Parathyroid adenoma (tissue), 2 donors: ENCODE data around the gene EPHB1.

Experiments
- H2AFZ ChIP-seq: fragments of 300-600 bp; sonication (generic); one replicate; pipeline ENCODE4 v1.7.0; 2017; ENCODE audit warnings: antibody characterized with exemption, mild to moderate bottlenecking
- H3K27ac ChIP-seq: fragments of 300-600 bp; sonication (generic); one replicate; pipeline ENCODE4 v1.7.0; 2017
- H3K27me3 ChIP-seq: fragments of 300-600 bp; sonication (generic); one replicate; pipeline ENCODE4 v1.7.0; 2017; ENCODE audit warnings: low read length; ENCODE audit not compliant: control insufficient read depth, insufficient read depth
- H3K36me3 ChIP-seq: fragments of 300-600 bp; sonication (generic); one replicate; pipeline ENCODE4 v1.7.0; 2017; ENCODE audit warnings: low read length; ENCODE audit not compliant: control insufficient read depth, insufficient read depth
- H3K4me1 ChIP-seq: fragments of 300-600 bp; sonication (generic); one replicate; pipeline ENCODE4 v1.7.0; 2017; ENCODE audit warnings: control low read depth
- H3K4me2 ChIP-seq: fragments of 300-600 bp; sonication (generic); one replicate; pipeline ENCODE4 v1.7.0; 2017; ENCODE audit warnings: low read length
- H3K4me3 ChIP-seq: fragments of 300-600 bp; sonication (generic); one replicate; pipeline ENCODE4 v1.7.0; 2017; ENCODE audit warnings: low read depth, low read length
- H3K79me2 ChIP-seq: fragments of 300-600 bp; sonication (generic); one replicate; pipeline ENCODE4 v1.7.0; 2017; ENCODE audit warnings: control low read depth
- H3K9ac ChIP-seq: fragments of 300-600 bp; sonication (generic); one replicate; pipeline ENCODE4 v1.7.0; 2017; ENCODE audit warnings: mild to moderate bottlenecking
- H3K9me3 ChIP-seq: fragments of 300-600 bp; sonication (generic); one replicate; pipeline ENCODE4 v1.7.0; 2017; ENCODE audit warnings: low read length; ENCODE audit not compliant: control insufficient read depth
- TF ChIP-seq, protein P1 (sequence below): fragments of 300-600 bp; sonication (generic); IDR thresholded peaks from one replicate; pipeline ENCODE4 v1.7.0; 2017; ENCODE audit warnings: antibody characterized with exemption, mild to moderate bottlenecking
- donor health status: primary hyperparathyroidism.

Gene EPHB1

DNA sequence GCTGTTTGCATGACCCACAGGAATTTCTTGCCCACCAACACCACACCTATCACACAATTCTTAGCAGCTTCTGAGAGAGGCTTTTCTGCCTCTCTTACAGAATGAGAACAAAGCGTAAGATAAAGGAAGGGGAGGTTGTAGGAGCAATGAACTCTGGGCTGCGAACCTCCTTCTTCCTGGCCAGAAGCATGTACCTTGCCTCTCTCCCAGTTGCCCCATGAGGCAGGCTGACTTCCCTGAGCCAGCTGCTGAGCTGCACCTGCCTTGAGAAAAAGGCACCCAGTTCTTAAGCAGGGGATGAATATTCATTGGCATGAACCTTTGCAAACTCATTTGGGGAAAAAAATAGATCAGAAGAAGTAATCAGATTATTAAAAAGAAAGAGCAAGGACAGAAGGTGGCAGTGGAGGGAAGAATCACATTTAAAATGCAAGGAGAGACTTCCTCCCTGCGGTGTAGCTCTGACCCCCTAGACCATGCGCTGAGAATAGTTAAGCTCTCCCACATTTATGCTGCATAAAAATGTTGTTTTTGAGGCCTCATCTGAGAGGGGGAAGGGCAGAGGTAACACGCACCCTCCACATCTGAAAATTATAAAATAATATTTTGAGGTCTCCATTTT, 304.8 kb downstream of the EPHB1 start:
- H3K9ac ChIP-seq = no peak overlapping the region
- H3K27me3 ChIP-seq = no peaks in the 10 kb centered on the region
- no peaks in the 10 kb centered on the region for H3K4me1 ChIP-seq
- H3K36me3 ChIP-seq = no peaks in the 10 kb centered on the region
- no peaks in the 10 kb centered on the region for H3K79me2 ChIP-seq
- TF ChIP-seq, protein P1, sequence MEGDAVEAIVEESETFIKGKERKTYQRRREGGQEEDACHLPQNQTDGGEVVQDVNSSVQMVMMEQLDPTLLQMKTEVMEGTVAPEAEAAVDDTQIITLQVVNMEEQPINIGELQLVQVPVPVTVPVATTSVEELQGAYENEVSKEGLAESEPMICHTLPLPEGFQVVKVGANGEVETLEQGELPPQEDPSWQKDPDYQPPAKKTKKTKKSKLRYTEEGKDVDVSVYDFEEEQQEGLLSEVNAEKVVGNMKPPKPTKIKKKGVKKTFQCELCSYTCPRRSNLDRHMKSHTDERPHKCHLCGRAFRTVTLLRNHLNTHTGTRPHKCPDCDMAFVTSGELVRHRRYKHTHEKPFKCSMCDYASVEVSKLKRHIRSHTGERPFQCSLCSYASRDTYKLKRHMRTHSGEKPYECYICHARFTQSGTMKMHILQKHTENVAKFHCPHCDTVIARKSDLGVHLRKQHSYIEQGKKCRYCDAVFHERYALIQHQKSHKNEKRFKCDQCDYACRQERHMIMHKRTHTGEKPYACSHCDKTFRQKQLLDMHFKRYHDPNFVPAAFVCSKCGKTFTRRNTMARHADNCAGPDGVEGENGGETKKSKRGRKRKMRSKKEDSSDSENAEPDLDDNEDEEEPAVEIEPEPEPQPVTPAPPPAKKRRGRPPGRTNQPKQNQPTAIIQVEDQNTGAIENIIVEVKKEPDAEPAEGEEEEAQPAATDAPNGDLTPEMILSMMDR = no peak
- H3K27ac ChIP-seq = no peak overlapping the region
- no peaks in the 10 kb centered on the region for H3K9me3 ChIP-seq
- no peak overlapping the region for H3K4me3 ChIP-seq
- no peak overlapping the region for H2AFZ ChIP-seq
- H3K4me2 ChIP-seq = no peak overlapping the region

DNA sequence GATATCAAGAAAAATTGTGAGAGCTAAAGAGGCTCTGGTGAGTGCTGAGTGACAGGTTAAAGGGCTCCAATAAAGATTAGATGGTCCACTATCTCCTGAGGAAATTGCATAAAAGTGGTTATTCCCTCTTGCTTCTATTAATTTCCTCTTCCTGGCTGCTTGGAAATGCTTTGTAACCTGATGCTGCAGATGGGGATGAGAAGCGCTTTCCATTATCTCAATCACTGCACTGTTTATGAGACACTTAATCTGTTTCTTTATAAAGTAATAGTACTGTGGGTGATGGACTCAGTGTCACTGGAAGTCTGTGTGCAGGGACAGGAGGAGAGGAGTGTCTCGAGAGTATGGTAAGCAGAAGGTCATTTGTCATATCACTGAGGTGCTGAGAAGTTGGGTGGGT, 305.3 kb downstream of the EPHB1 start:
- Histone ChIP-seq H3K9me3 (no peaks in the 10 kb centered on the region), H3K79me2 (no peaks in the 10 kb centered on the region), H3K4me2 (no peak overlapping the region), H3K9ac (no peak overlapping the region), H3K36me3 (no peaks in the 10 kb centered on the region), H2AFZ (no peak overlapping the region), H3K4me3 (no peak overlapping the region), H3K27me3 (no peaks in the 10 kb centered on the region), H3K4me1 (no peaks in the 10 kb centered on the region), H3K27ac (no peak overlapping the region)
- TF ChIP-seq, protein P1 = no peak

DNA sequence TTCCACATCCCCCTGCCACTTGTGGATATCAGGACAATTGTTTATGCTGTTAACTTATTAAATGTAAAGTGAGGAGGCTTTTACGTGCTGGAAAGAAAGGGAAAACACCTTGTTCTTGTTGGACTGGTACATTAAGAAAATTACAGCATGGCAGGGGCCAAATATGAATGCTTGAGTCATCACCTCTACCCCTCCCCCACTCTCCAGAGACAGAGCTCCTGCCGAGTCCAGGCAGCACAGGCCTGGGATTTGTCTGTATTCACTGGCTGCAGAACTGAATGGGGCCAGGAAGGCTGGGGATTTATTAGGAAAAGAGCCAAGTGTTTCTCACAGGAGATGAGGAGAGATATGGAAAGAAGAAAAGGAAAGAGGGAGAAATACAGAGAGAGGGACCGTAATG, 308.9 kb downstream of the EPHB1 start:
- no peak overlapping the region for H3K9ac ChIP-seq
- H3K36me3 ChIP-seq = no peaks in the 10 kb centered on the region
- H3K4me2 ChIP-seq = no peak overlapping the region
- no peaks in the 10 kb centered on the region for H3K79me2 ChIP-seq
- H3K27ac ChIP-seq = no peak overlapping the region
- H3K9me3 ChIP-seq = no peaks in the 10 kb centered on the region
- no peak overlapping the region for H2AFZ ChIP-seq
- TF ChIP-seq, protein P1 = no peak
- H3K27me3 ChIP-seq = no peaks in the 10 kb centered on the region
- no peaks in the 10 kb centered on the region for H3K4me1 ChIP-seq
- no peak overlapping the region for H3K4me3 ChIP-seq

DNA sequence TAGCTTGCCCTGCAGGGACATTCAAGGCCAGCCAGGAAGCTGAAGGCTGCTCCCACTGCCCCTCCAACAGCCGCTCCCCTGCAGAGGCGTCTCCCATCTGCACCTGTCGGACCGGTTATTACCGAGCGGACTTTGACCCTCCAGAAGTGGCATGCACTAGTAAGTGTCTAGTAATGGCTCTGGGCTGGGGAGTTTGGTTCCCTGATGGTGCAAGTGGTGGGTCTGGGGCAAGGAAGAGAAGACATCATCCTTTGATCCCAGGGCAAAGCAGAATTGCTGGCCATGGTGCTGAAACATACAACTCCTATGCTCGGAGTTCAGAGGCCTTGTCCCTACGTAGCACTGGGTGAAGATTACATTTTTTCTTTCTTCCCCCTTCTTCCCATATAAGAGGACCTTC, 311.4 kb downstream of the EPHB1 start:
- no peaks in the 10 kb centered on the region for H3K4me1 ChIP-seq
- H3K9me3 ChIP-seq = no peaks in the 10 kb centered on the region
- H3K9ac ChIP-seq = no peak overlapping the region
- no peak overlapping the region for H3K4me3 ChIP-seq
- no peak overlapping the region for H3K4me2 ChIP-seq
- no peaks in the 10 kb centered on the region for H3K27me3 ChIP-seq
- no peaks in the 10 kb centered on the region for H3K79me2 ChIP-seq
- TF ChIP-seq, protein P1 = no peak
- H3K36me3 ChIP-seq = no peaks in the 10 kb centered on the region
- H2AFZ ChIP-seq = no peak overlapping the region
- H3K27ac ChIP-seq = no peak overlapping the region

DNA sequence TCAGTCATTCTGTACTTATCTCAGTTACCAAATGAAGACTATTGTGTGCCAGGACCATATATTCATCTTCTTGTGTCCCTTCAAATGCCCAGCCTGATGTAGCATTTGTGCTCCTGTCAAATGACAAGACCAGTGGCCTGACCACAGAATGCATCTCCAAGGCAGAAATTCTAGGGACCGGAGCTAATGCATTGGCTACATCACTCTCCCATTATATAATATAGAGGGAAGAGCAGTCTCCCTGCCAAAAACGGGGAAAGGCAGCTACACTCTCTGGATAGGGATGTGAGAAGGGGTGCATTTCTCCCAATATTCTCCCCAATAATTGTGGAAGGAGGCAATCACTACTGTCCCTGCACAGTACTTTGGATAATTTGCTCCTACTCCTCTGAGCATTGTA, 312.0 kb downstream of the EPHB1 start:
- Histone ChIP-seq H3K4me1 (no peaks in the 10 kb centered on the region), H3K27me3 (no peaks in the 10 kb centered on the region)
- TF ChIP-seq, protein P1 = no peak

More for the DNA sequence above, 312.0 kb downstream of the EPHB1 start:
- H3K4me2 ChIP-seq = no peak overlapping the region
- H3K9ac ChIP-seq = no peak overlapping the region
- no peak overlapping the region for H3K4me3 ChIP-seq
- no peaks in the 10 kb centered on the region for H3K9me3 ChIP-seq
- H3K79me2 ChIP-seq = no peaks in the 10 kb centered on the region
- H2AFZ ChIP-seq = no peak overlapping the region
- H3K36me3 ChIP-seq = no peaks in the 10 kb centered on the region
- no peak overlapping the region for H3K27ac ChIP-seq
